HepG2 (cell line): ENCODE results near the gene GCDH. TPM values are rescaled to one million over a fixed set of nuclear protein-coding genes. Genes with fewer than 3 reads are reported as not detected.

ENCODE experiments used
- ARID4A ChIP-seq: sonication (generic); formaldehyde crosslinking; IDR thresholded peaks from 2 replicates; pipeline ENCODE4 v1.5.0; 2020; ENCODE audit warnings: mild to moderate bottlenecking, missing genetic modification reagents, borderline replicate concordance
- MLX ChIP-seq: IDR thresholded peaks from 2 replicates; pipeline ENCODE4 v1.6.1; 2016
- MNT ChIP-seq: fragments of 450-650 bp; IDR thresholded peaks from 2 replicates; pipeline ENCODE4 v1.6.1; 2016
- MYC ChIP-seq: sonication (generic); formaldehyde crosslinking; IDR thresholded peaks from 2 replicates; pipeline ENCODE4 v1.9.0; 2021; ENCODE audit warnings: missing genetic modification reagents, borderline replicate concordance
- NCOA2 ChIP-seq: sonication (generic); formaldehyde crosslinking; IDR thresholded peaks from 2 replicates; pipeline ENCODE4 v1.8.0; 2022; ENCODE audit warnings: inconsistent platforms
- TFDP1 ChIP-seq: IDR thresholded peaks from 2 replicates; pipeline ENCODE4 v1.6.1; 2016; ENCODE audit warnings: missing compliant biosample characterization, missing genetic modification reagents, borderline replicate concordance
- YEATS2 ChIP-seq: sonication (generic); formaldehyde crosslinking; IDR thresholded peaks from 2 replicates; pipeline ENCODE4 v1.4.0; 2020; ENCODE audit warnings: missing genetic modification reagents, borderline replicate concordance
- ZHX1 ChIP-seq: sonication (generic); formaldehyde crosslinking; IDR thresholded peaks from 2 replicates; pipeline ENCODE4 v1.8.1; 2022; ENCODE audit warnings: low read depth, mild to moderate bottlenecking, missing genetic modification reagents
- ZNF281 ChIP-seq: sonication (generic); formaldehyde crosslinking; IDR thresholded peaks from 2 replicates; pipeline ENCODE4 v1.4.0; 2020; ENCODE audit warnings: missing genetic modification reagents, borderline replicate concordance
- ZNF549 ChIP-seq: sonication (generic); formaldehyde crosslinking; IDR thresholded peaks from 2 replicates; pipeline ENCODE4 v1.5.0; 2020; ENCODE audit warnings: missing genetic modification reagents
- ZNF619 ChIP-seq: sonication (generic); formaldehyde crosslinking; IDR thresholded peaks from 2 replicates; pipeline ENCODE4 v1.4.0; 2020; ENCODE audit warnings: mild to moderate bottlenecking, missing genetic modification reagents
- ZNF883 ChIP-seq: sonication (generic); formaldehyde crosslinking; IDR thresholded peaks from 2 replicates; pipeline ENCODE4 v1.5.1; 2020; ENCODE audit warnings: mild to moderate bottlenecking, missing genetic modification reagents; ENCODE audit errors: not compliant biosample characterization
- ZSCAN31 ChIP-seq: sonication (generic); formaldehyde crosslinking; IDR thresholded peaks from 2 replicates; pipeline ENCODE4 v1.5.0; 2020; ENCODE audit warnings: low read depth, mild to moderate bottlenecking, missing genetic modification reagents
- polyA plus RNA-seq, 8 experiments: library from polyadenylated mRNA; depleted of rRNA in 3 of 8; stranded (reverse) in 7 of 8; unstranded in 1 of 8; fragments of >200 nt; fragmentation: Illumina TruSeq in 4 of 8; extraction: Trizol in 4 of 8; gene quantifications; 2 replicates each; pipeline versions ENCODE4 v1.2.1 to v1.2.3, GENCODE V29; 2011 to 2016; ENCODE audit warnings: low read depth in 4 of 8, missing spikeins in 1 of 8, mixed read lengths in 1 of 8; ENCODE audit not compliant: insufficient read depth in 1 of 8
- total RNA-seq, 5 experiments: library from RNA; depleted of rRNA; stranded (reverse); fragments of >200 nt; fragmentation: Illumina TruSeq; extraction: Trizol; gene quantifications; 2 replicates each; pipeline ENCODE4 v1.2.3, GENCODE V29; 2016; ENCODE audit warnings: low read depth in 1 of 5

The GCDH gene
- total and polyA plus RNA-seq, 2 of the 13 experiments (the other 11 are each of a cell fraction or from before 2014, with no cell fraction given) = 15.1 to 38.0 TPM

GRCh38 chr19:12864721-12865715 lies 25.9 kb upstream of the GCDH start (continued):
- peak; percentile 59; the same call in 1 of the 2 replicates for TF ChIP-seq ZNF619
- TF ChIP-seq ZNF883 (CRISPR knock-in tag) = no peak
- 0 out of 2 replicates have a peak, but pooled peaks have one; percentile 7 for TF ChIP-seq ZNF281 (CRISPR knock-in tag)
- TF ChIP-seq ZHX1 (CRISPR knock-in tag) = no peak
- peak; percentile 49; the same call in 1 of the 2 replicates for TF ChIP-seq TFDP1 (CRISPR knock-in tag)
- TF ChIP-seq ZNF549 (CRISPR knock-in tag) = no peak
- 0 out of 2 replicates have a peak, but pooled peaks have one; percentile 5 for TF ChIP-seq MNT
- TF ChIP-seq NCOA2 (CRISPR knock-in tag) = 0 out of 2 replicates have a peak, but pooled peaks have one; percentile 12
- 0 out of 2 replicates have a peak, but pooled peaks have one; percentile 12 for TF ChIP-seq MLX
- TF ChIP-seq MYC (CRISPR knock-in tag) = peak; percentile 73
- no peak for TF ChIP-seq YEATS2 (CRISPR knock-in tag)
- TF ChIP-seq ARID4A (CRISPR knock-in tag) = peak; percentile 50; the same call in 1 of the 2 replicates
- TF ChIP-seq ZSCAN31 = no peak
